ENCODE results near the gene TRIM75. TPM values are rescaled to one million over a fixed set of nuclear protein-coding genes. Genes with fewer than 3 reads are reported as not detected.
"Not testable (repeated sequence)": the region's sequence is repeated elsewhere in the genome, so short reads cannot be mapped to it uniquely, and the experiment has no call there.

Gene TRIM75
- total RNA-seq, result not detected

GRCh38 chr4:165053645-165054044 lies at the start of gene TRIM75:
TSS of gene TRIM75 (plus strand) at chr4:165053866. CDS start at chr4:165059148, 5,282 bp downstream.
- Mint-ChIP-seq H3K27me3 (no peaks in the 10 kb centered on the region), H3K4me3 (no peak within 1 kb of the TSS), H3K4me1 (no peaks in the 10 kb centered on the region), H3K27ac (no peak within 1 kb of the TSS), H3K9me3 (no peaks in the 10 kb centered on the region), H3K36me3 (ENCODE audit: low read depth) (no peaks in the 10 kb centered on the region)
- CTCF ChIA-PET, result no interaction called here
- POLR2A ChIA-PET, result no interaction called here
- no peak for DNase-seq

- CTCF ChIA-PET, result no interaction called here
- Mint-ChIP-seq H3K4me1 (peaks cover 14% of the 10 kb centered on the region), H3K9me3 (no peaks in the 10 kb centered on the region), H3K27me3 (peaks cover 21% of the 10 kb centered on the region), H3K27ac (no peak overlapping the region), H3K36me3 (ENCODE audit: low read depth) (no peaks in the 10 kb centered on the region), H3K4me3 (no peak overlapping the region)
- no peak for DNase-seq
- POLR2A ChIA-PET, result no interaction called here
These were observed 48.2 kb upstream of the TRIM75 start for GRCh38 chr4:165005352-165005925.

- H3K27ac Mint-ChIP-seq, result no peak overlapping the region
- no peaks in the 10 kb centered on the region for H3K36me3 Mint-ChIP-seq (ENCODE audit: low read depth)
- CTCF ChIA-PET, result no interaction called here
- peaks cover 14% of the 10 kb centered on the region for H3K4me1 Mint-ChIP-seq
- no peak for DNase-seq
- no peaks in the 10 kb centered on the region for H3K9me3 Mint-ChIP-seq
- H3K27me3 Mint-ChIP-seq, result peaks cover 30% of the 10 kb centered on the region
- POLR2A ChIA-PET, result no interaction called here
- H3K4me3 Mint-ChIP-seq, result no peak overlapping the region
These were observed 47.2 kb upstream of the TRIM75 start for GRCh38 chr4:165006456-165006855.

- ChIA-PET CTCF (no interaction called here), POLR2A (no interaction called here)
- Mint-ChIP-seq H3K27me3 (peaks cover 31% of the 10 kb centered on the region), H3K4me1 (peaks cover 14% of the 10 kb centered on the region), H3K9me3 (no peaks in the 10 kb centered on the region), H3K4me3 (no peak overlapping the region), H3K27ac (no peak overlapping the region), H3K36me3 (ENCODE audit: low read depth) (no peaks in the 10 kb centered on the region)
- DNase-seq, result no peak
These were observed 46.8 kb upstream of the TRIM75 start for GRCh38 chr4:165006886-165007285.

GRCh38 chr4:165009493-165010227 lies 44.0 kb upstream of the TRIM75 start:
- ChIA-PET POLR2A (no interaction called here), CTCF (interaction anchor here (1.0 kb wide), 1 partner anchor 33 kb away, joined by 3 read pairs; no protein-coding TSS in a partner anchor)
- peaks cover 14% of the 10 kb centered on the region for H3K4me1 Mint-ChIP-seq
- H3K4me3 Mint-ChIP-seq, result no peak overlapping the region
- H3K9me3 Mint-ChIP-seq, result no peaks in the 10 kb centered on the region
- no peak overlapping the region for H3K27ac Mint-ChIP-seq
- DNase-seq, result peak; percentile 42
- no peaks in the 10 kb centered on the region for H3K36me3 Mint-ChIP-seq (ENCODE audit: low read depth)
- H3K27me3 Mint-ChIP-seq, result peaks cover 44% of the 10 kb centered on the region

- no peak for DNase-seq
- ChIA-PET POLR2A (no interaction called here), CTCF (interaction anchor here (1.0 kb wide), 1 partner anchor 34 kb away, joined by 3 read pairs; no protein-coding TSS in a partner anchor)
- Mint-ChIP-seq H3K27ac (no peak overlapping the region), H3K36me3 (ENCODE audit: low read depth) (no peaks in the 10 kb centered on the region), H3K4me1 (peaks cover 14% of the 10 kb centered on the region), H3K9me3 (no peaks in the 10 kb centered on the region), H3K4me3 (no peak overlapping the region), H3K27me3 (peaks cover 40% of the 10 kb centered on the region)
These were observed 43.2 kb upstream of the TRIM75 start for GRCh38 chr4:165010487-165010886.

- no peak for DNase-seq
- no peak overlapping the region for H3K4me3 Mint-ChIP-seq
- CTCF ChIA-PET, result interaction anchor here (1.0 kb wide), 1 partner anchor 34 kb away, joined by 3 read pairs; no protein-coding TSS in a partner anchor
- peaks cover 14% of the 10 kb centered on the region for H3K4me1 Mint-ChIP-seq
- peaks cover 39% of the 10 kb centered on the region for H3K27me3 Mint-ChIP-seq
- no peak overlapping the region for H3K27ac Mint-ChIP-seq
- H3K9me3 Mint-ChIP-seq, result no peaks in the 10 kb centered on the region
- POLR2A ChIA-PET, result no interaction called here
- H3K36me3 Mint-ChIP-seq (ENCODE audit: low read depth), result no peaks in the 10 kb centered on the region
These were observed 42.7 kb upstream of the TRIM75 start for GRCh38 chr4:165010991-165011390.

GRCh38 chr4:165011403-165011802 lies 42.3 kb upstream of the TRIM75 start:
- H3K27me3 Mint-ChIP-seq, result peaks cover 35% of the 10 kb centered on the region
- POLR2A ChIA-PET, result no interaction called here
- H3K4me1 Mint-ChIP-seq, result peaks cover 14% of the 10 kb centered on the region
- no peak overlapping the region for H3K4me3 Mint-ChIP-seq
- no peaks in the 10 kb centered on the region for H3K9me3 Mint-ChIP-seq
- no peak overlapping the region for H3K27ac Mint-ChIP-seq
- CTCF ChIA-PET, result no interaction called here
- no peak for DNase-seq
- no peaks in the 10 kb centered on the region for H3K36me3 Mint-ChIP-seq (ENCODE audit: low read depth)

- CTCF ChIA-PET, result no interaction called here
- Mint-ChIP-seq H3K9me3 (no peaks in the 10 kb centered on the region), H3K27ac (no peak overlapping the region), H3K27me3 (peaks cover 33% of the 10 kb centered on the region), H3K4me3 (no peak overlapping the region), H3K36me3 (ENCODE audit: low read depth) (no peaks in the 10 kb centered on the region), H3K4me1 (peaks cover 14% of the 10 kb centered on the region)
- POLR2A ChIA-PET, result no interaction called here
- DNase-seq, result no peak
These were observed 40.0 kb upstream of the TRIM75 start for GRCh38 chr4:165013691-165014090.

GRCh38 chr4:165016971-165017370 lies 36.7 kb upstream of the TRIM75 start:
- H3K27ac Mint-ChIP-seq, result no peak overlapping the region
- POLR2A ChIA-PET, result no interaction called here
- H3K9me3 Mint-ChIP-seq, result no peaks in the 10 kb centered on the region

GRCh38 chr4:165019995-165020394 lies 33.7 kb upstream of the TRIM75 start:
- H3K4me1 Mint-ChIP-seq; CTCF ChIA-PET; H3K4me3 Mint-ChIP-seq; POLR2A ChIA-PET; DNase-seq; H3K9me3 Mint-ChIP-seq; H3K27ac Mint-ChIP-seq; H3K27me3 Mint-ChIP-seq; H3K36me3 Mint-ChIP-seq (ENCODE audit: low read depth): not testable (repeated sequence)

More at GRCh38 chr4:165016971-165017370, 36.7 kb upstream of the TRIM75 start:
- H3K36me3 Mint-ChIP-seq (ENCODE audit: low read depth), result no peaks in the 10 kb centered on the region
- H3K27me3 Mint-ChIP-seq, result peaks cover 15% of the 10 kb centered on the region
- no peaks in the 10 kb centered on the region for H3K4me1 Mint-ChIP-seq
- DNase-seq, result no peak
- H3K4me3 Mint-ChIP-seq, result no peak overlapping the region
- CTCF ChIA-PET, result no interaction called here

GRCh38 chr4:165025782-165026181 lies 27.9 kb upstream of the TRIM75 start:
- H3K9me3 Mint-ChIP-seq; DNase-seq; H3K27ac Mint-ChIP-seq; H3K36me3 Mint-ChIP-seq (ENCODE audit: low read depth); H3K4me1 Mint-ChIP-seq; H3K27me3 Mint-ChIP-seq; H3K4me3 Mint-ChIP-seq; POLR2A ChIA-PET; CTCF ChIA-PET: not testable (repeated sequence)

- Mint-ChIP-seq H3K27ac (no peak overlapping the region), H3K4me3 (no peak overlapping the region), H3K36me3 (ENCODE audit: low read depth) (no peaks in the 10 kb centered on the region), H3K9me3 (no peaks in the 10 kb centered on the region), H3K27me3 (peaks cover 2% of the 10 kb centered on the region), H3K4me1 (no peaks in the 10 kb centered on the region)
- ChIA-PET CTCF (no interaction called here), POLR2A (no interaction called here)
- DNase-seq, result no peak
These were observed 25.8 kb upstream of the TRIM75 start for GRCh38 chr4:165027762-165028402.
